SK-MEL-5 (cell line): Measurements from ENCODE around the gene CCDC188. TPM values are rescaled to one million over a fixed set of nuclear protein-coding genes. Genes with fewer than 3 reads are reported as not detected.
A peak's percentile ranks its signal among the peaks of the same experiment; 100 is the strongest.

ENCODE experiments used
- DNase-seq: peaks from one replicate; pipeline ENCODE4 v3.0.0-alpha.2; 2016; ENCODE audit warnings: low read depth, low spot score
- in situ Hi-C: cut with HindIII; loops from 2 replicates; pipeline ENCODE4 v1.10.0; 2016; ENCODE audit warnings: low sequenced_read_pairs, high pct_unique_total_duplicates, low pct_unique_long_range_greater_than_20kb
- total RNA-seq: library from RNA; depleted of rRNA; stranded (reverse); fragments of >200 nt; shearing (Covaris generic); gene quantifications from 2 replicates; pipeline ENCODE4 v1.2.3, GENCODE V29; 2014

Gene CCDC188
- total RNA-seq, 1 experiment from 2014 or later: not detected

- in situ Hi-C loops: no loop called here
- DNase-seq: peak; percentile 98
Observed at GRCh38 chr22:20116951-20117632, 33.8 kb downstream of the CCDC188 start, which contains the start of gene TRMT2A. Gene TRMT2A (minus strand): TSS chr22:20117226. CDS start chr22:20116906, 320 bp downstream.

- in situ Hi-C loops: no loop called here
- DNase-seq: no peak
Observed at GRCh38 chr22:20116376-20116950, 34.4 kb downstream of the CCDC188 start.

- in situ Hi-C loops: no loop called here
- DNase-seq: no peak
Observed at GRCh38 chr22:20115691-20116375, 35.0 kb downstream of the CCDC188 start, which contains the start of gene RANBP1. Gene RANBP1 (plus strand): TSS chr22:20116104. CDS start chr22:20116185, 81 bp downstream.

GRCh38 chr22:20114506-20115475 lies 36.1 kb downstream of the CCDC188 start:
- no peak for DNase-seq
- in situ Hi-C loops: no loop called here

- DNase-seq: no peak
- in situ Hi-C loops: no loop called here
Observed at GRCh38 chr22:20113551-20114310, 37.1 kb downstream of the CCDC188 start.

GRCh38 chr22:20112623-20113511 lies 38.0 kb downstream of the CCDC188 start:
- DNase-seq: no peak
- in situ Hi-C loops: no loop called here

GRCh38 chr22:20111689-20112622 lies 38.9 kb downstream of the CCDC188 start:
- DNase-seq: no peak
- in situ Hi-C loops: no loop called here

- peak; percentile 64 for DNase-seq
- in situ Hi-C loops: no loop called here
Observed at GRCh38 chr22:20111045-20111688, 39.7 kb downstream of the CCDC188 start.

- in situ Hi-C loops: no loop called here
- DNase-seq: no peak
Observed at GRCh38 chr22:20110359-20110985, 40.4 kb downstream of the CCDC188 start.

- no peak for DNase-seq
- in situ Hi-C loops: no loop called here
Observed at GRCh38 chr22:20109411-20110358, 41.2 kb downstream of the CCDC188 start.

- no peak for DNase-seq
- in situ Hi-C loops: no loop called here
Observed at GRCh38 chr22:20108757-20109230, 42.1 kb downstream of the CCDC188 start.

GRCh38 chr22:20107951-20108756 lies 42.7 kb downstream of the CCDC188 start:
- no peak for DNase-seq
- in situ Hi-C loops: no loop called here
